Measurements from ENCODE around the gene PSD4. TPM values are rescaled to one million over a fixed set of nuclear protein-coding genes. Genes with fewer than 3 reads are reported as not detected.

PSD4 gene
- polyA plus RNA-seq, 1 donor from 2014 or later, result 0.67 TPM

DNA sequence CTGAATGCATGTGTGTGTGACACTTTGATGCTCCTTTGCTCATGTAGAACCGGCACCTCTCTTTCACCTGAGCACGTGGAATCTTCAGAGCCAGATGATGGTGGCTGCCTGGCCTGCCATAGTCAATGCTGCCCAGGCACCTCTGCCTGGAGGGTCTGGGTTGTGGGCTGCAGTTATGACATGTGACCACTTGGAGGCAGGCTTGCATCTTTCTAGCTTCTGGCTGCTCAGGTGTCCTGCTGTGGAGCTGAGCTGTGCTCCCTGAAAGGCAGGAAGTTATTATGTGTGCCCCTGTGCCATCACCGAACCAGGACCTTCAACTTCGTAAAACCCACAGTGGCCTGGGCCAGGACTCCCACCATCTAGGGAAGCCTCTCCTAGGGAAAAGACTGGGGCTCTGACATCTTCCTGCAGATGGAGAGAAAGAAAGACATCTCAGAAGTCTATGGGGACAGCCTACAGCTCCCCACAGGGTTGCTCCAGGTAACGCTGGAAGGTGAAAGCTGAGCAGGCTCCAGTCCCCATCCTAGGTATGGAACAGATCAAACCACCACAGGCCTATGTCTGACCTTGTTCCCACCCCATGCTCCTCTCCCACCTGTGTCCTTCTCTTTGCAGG, 30.2 kb downstream of the PSD4 start:
- Histone ChIP-seq H3K4me2 (ENCODE audit: low read length) (no peak overlapping the region), H3K36me3 (ENCODE audit: insufficient read depth, low read length) (no peaks in the 10 kb centered on the region), H3K9me3 (ENCODE audit: low read length) (no peaks in the 10 kb centered on the region), H4K20me1 (ENCODE audit: insufficient read depth) (no peaks in the 10 kb centered on the region), H3K27me3 (ENCODE audit: insufficient read depth, low read depth, low read length) (no peaks in the 10 kb centered on the region), H3K4me3 (ENCODE audit: low read length) (no peak overlapping the region), H2AFZ (ENCODE audit: low read depth, low read length) (no peak overlapping the region), H3K79me2 (replicated peaks; ENCODE audit: insufficient read depth, low read length) (no peaks in the 10 kb centered on the region), H3F3A (ENCODE audit: insufficient read depth, low read length, poor library complexity, severe bottlenecking) (no peaks in the 10 kb centered on the region), H3K27ac (ENCODE audit: low read length) (no peak overlapping the region), H3K9ac (ENCODE audit: low read length) (no peak overlapping the region), H3K9me2 (ENCODE audit: insufficient read depth, low read length) (no peaks in the 10 kb centered on the region)
- TF ChIP-seq SMC3 (conservative IDR thresholded peaks at IDR 0.05; ENCODE audit: poor library complexity), result peak; percentile 91
- TF ChIP-seq CTCF (IDR thresholded peaks at IDR 0.05; ENCODE audit: poor library complexity, severe bottlenecking), result peak; percentile 89
- TF ChIP-seq RAD21 (conservative IDR thresholded peaks at IDR 0.05), result peak; percentile 89
- no peak for TF ChIP-seq EP300 (conservative IDR thresholded peaks at IDR 0.05; ENCODE audit: poor library complexity, severe bottlenecking)

- no peaks in the 10 kb centered on the region for H4K20me1 ChIP-seq (ENCODE audit: insufficient read depth)
- no peaks in the 10 kb centered on the region for H3K9me3 ChIP-seq (ENCODE audit: low read length)
- H3K4me3 ChIP-seq (ENCODE audit: low read length), result no peak overlapping the region
These were observed 32.5 kb downstream of the PSD4 start for GRCh38 chr2:113206251-113206650.

DNA sequence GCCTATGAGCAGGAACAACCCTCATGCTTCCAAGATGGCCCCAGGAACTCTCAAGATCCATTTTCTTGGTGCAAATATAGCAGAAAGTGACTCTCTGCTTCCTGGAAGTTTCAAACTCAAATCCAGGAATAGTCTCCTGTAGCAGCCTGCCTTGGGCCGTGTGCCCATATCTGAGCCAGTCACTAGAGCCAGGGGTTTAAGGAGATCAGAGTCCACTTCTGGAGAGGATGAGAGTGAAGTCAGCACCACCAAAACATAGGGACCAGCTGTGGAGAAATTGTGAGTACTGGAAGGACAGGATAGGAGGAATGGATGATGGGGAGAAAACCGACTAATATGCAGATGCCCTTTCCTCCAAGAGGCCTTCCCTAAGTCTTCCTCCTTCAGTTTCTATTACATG, 33.2 kb downstream of the PSD4 start:
- no peak overlapping the region for H3K9ac ChIP-seq (ENCODE audit: low read length)
- H3K4me2 ChIP-seq (ENCODE audit: low read length), result no peak overlapping the region
- H3K9me3 ChIP-seq (ENCODE audit: low read length), result no peaks in the 10 kb centered on the region
- no peak for TF ChIP-seq EZH2 (IDR thresholded peaks at IDR 0.05; ENCODE audit: borderline replicate concordance, insufficient read depth, low read length, poor library complexity, severe bottlenecking)
- TF ChIP-seq CTCF (IDR thresholded peaks at IDR 0.05; ENCODE audit: poor library complexity, severe bottlenecking), result no peak
- TF ChIP-seq MXI1 (conservative IDR thresholded peaks at IDR 0.05; ENCODE audit: poor library complexity, severe bottlenecking), result no peak
- TF ChIP-seq EP300 (conservative IDR thresholded peaks at IDR 0.05; ENCODE audit: poor library complexity, severe bottlenecking), result no peak
- TF ChIP-seq POLR2AphosphoS5 (IDR thresholded peaks at IDR 0.05), result no peak
- no peaks in the 10 kb centered on the region for H4K20me1 ChIP-seq (ENCODE audit: insufficient read depth)
- H3K79me2 ChIP-seq (replicated peaks; ENCODE audit: insufficient read depth, low read length), result no peaks in the 10 kb centered on the region
- H3K9me2 ChIP-seq (ENCODE audit: insufficient read depth, low read length), result no peaks in the 10 kb centered on the region
- H2AFZ ChIP-seq (ENCODE audit: low read depth, low read length), result no peak overlapping the region
- no peak overlapping the region for H3K4me3 ChIP-seq (ENCODE audit: low read length)
- H3K27ac ChIP-seq (ENCODE audit: low read length), result no peak overlapping the region
- H3F3A ChIP-seq (ENCODE audit: insufficient read depth, low read length, poor library complexity, severe bottlenecking), result no peaks in the 10 kb centered on the region
- no peaks in the 10 kb centered on the region for H3K27me3 ChIP-seq (ENCODE audit: insufficient read depth, low read depth, low read length)
- H3K36me3 ChIP-seq (ENCODE audit: insufficient read depth, low read length), result no peaks in the 10 kb centered on the region

More at GRCh38 chr2:113206251-113206650, 32.5 kb downstream of the PSD4 start:
- H2AFZ ChIP-seq (ENCODE audit: low read depth, low read length), result no peak overlapping the region
- no peak overlapping the region for H3K9ac ChIP-seq (ENCODE audit: low read length)
- H3K27ac ChIP-seq (ENCODE audit: low read length), result no peak overlapping the region
- TF ChIP-seq TAF1 (IDR thresholded peaks at IDR 0.05; ENCODE audit: low read depth), result no peak
- no peak for TF ChIP-seq EP300 (conservative IDR thresholded peaks at IDR 0.05; ENCODE audit: poor library complexity, severe bottlenecking)
- no peak for TF ChIP-seq MXI1 (conservative IDR thresholded peaks at IDR 0.05; ENCODE audit: poor library complexity, severe bottlenecking)
- TF ChIP-seq CTCF (IDR thresholded peaks at IDR 0.05; ENCODE audit: poor library complexity, severe bottlenecking), result no peak
- no peak for TF ChIP-seq RAD21 (conservative IDR thresholded peaks at IDR 0.05)
- no peak for TF ChIP-seq SMC3 (conservative IDR thresholded peaks at IDR 0.05; ENCODE audit: poor library complexity)
- H3K27me3 ChIP-seq (ENCODE audit: insufficient read depth, low read depth, low read length), result no peaks in the 10 kb centered on the region
- H3K36me3 ChIP-seq (ENCODE audit: insufficient read depth, low read length), result no peaks in the 10 kb centered on the region
- no peaks in the 10 kb centered on the region for H3K79me2 ChIP-seq (replicated peaks; ENCODE audit: insufficient read depth, low read length)
- H3K9me2 ChIP-seq (ENCODE audit: insufficient read depth, low read length), result no peaks in the 10 kb centered on the region
- no peak overlapping the region for H3K4me2 ChIP-seq (ENCODE audit: low read length)
- H3F3A ChIP-seq (ENCODE audit: insufficient read depth, low read length, poor library complexity, severe bottlenecking), result no peaks in the 10 kb centered on the region
